Measurements from ENCODE around the gene GLIS1.

- TF ChIP-seq, protein P1, sequence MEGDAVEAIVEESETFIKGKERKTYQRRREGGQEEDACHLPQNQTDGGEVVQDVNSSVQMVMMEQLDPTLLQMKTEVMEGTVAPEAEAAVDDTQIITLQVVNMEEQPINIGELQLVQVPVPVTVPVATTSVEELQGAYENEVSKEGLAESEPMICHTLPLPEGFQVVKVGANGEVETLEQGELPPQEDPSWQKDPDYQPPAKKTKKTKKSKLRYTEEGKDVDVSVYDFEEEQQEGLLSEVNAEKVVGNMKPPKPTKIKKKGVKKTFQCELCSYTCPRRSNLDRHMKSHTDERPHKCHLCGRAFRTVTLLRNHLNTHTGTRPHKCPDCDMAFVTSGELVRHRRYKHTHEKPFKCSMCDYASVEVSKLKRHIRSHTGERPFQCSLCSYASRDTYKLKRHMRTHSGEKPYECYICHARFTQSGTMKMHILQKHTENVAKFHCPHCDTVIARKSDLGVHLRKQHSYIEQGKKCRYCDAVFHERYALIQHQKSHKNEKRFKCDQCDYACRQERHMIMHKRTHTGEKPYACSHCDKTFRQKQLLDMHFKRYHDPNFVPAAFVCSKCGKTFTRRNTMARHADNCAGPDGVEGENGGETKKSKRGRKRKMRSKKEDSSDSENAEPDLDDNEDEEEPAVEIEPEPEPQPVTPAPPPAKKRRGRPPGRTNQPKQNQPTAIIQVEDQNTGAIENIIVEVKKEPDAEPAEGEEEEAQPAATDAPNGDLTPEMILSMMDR (IDR thresholded peaks at IDR 0.05; ENCODE audit: borderline replicate concordance, extremely low read depth, low read length, poor library complexity, severe bottlenecking), result no peak
- TF ChIP-seq EZH2 (IDR thresholded peaks at IDR 0.05; ENCODE audit: borderline replicate concordance, low read depth, low read length, severe bottlenecking), result no peak
Measured at GRCh38 chr1:53567851-53568250, 171.1 kb downstream of the GLIS1 start.

All from DND-41 (cell line).